ENCODE data around the gene LILRB1. TPM values are rescaled to one million over a fixed set of nuclear protein-coding genes. Genes with fewer than 3 reads are reported as not detected.

LILRB1 gene
- total and polyA plus RNA-seq, 9 of the 15 experiments (the other 6 are each of a cell fraction or from before 2014, with no cell fraction given), result not detected

- TF ChIP-seq ZNF407 (IDR thresholded peaks at IDR 0.05; ENCODE audit: low read depth), result no peak
- no peak for TF ChIP-seq IRF1 (CRISPR knock-in tag; IDR thresholded peaks at IDR 0.05; ENCODE audit: borderline replicate concordance)
- TF ChIP-seq ZBTB43 (CRISPR knock-in tag; IDR thresholded peaks at IDR 0.05), result no peak
- TF ChIP-seq POLR3G (IDR thresholded peaks at IDR 0.05; ENCODE audit: extremely low read depth, insufficient read length, insufficient replicate concordance), result no peak
- no peak for TF ChIP-seq ZNF3 (CRISPR knock-in tag; IDR thresholded peaks at IDR 0.05)
- TF ChIP-seq GTF3C2 (IDR thresholded peaks at IDR 0.05; ENCODE audit: borderline replicate concordance, extremely low read depth, insufficient read length), result no peak
- TF ChIP-seq L3MBTL2 (IDR thresholded peaks at IDR 0.05), result no peak
- no peak for TF ChIP-seq HOXB6 (CRISPR knock-in tag; IDR thresholded peaks at IDR 0.05; ENCODE audit: borderline replicate concordance)
- TF ChIP-seq THAP12 (CRISPR knock-in tag; IDR thresholded peaks at IDR 0.05), result no peak
- peak; percentile 66 for TF ChIP-seq NFE2 (IDR thresholded peaks at IDR 0.05; ENCODE audit: low read depth)
Observed at GRCh38 chr19:54682306-54682856, 52.1 kb downstream of the LILRB1 start (continued).
